HG03439 (cell line): Measurements from ENCODE around the gene CSNK1D.

Experiments
- ATAC-seq: cut with Tn5 transposase; IDR thresholded peaks from one replicate; pipeline ENCODE4 v1.9.1; 2021; ENCODE audit warnings: mild to moderate bottlenecking, moderate library complexity; ENCODE audit not compliant: unreplicated experiment

The CSNK1D gene

DNA sequence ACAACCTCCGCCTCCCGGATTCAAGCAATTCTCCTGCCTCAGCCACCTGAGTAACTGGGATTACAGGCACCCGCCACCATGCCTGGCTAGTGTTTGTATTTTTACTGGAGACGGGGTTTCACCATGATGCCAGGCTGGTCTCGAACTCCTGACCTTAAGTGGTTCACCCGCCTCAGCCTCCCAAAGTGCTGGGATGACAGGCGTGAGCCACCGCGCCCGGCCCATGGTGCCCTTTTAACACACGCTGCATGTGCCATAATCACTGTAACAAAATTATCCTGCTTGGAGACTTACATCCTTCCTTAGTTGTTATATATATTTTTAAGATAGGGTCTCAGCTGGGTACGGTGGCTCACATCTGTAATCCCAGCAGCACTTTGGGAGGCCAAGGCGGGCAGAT is 38.5 kb upstream of the CSNK1D start:
- ATAC-seq, result no peak

- ATAC-seq, result no peak
Observed at GRCh38 chr17:82310877-82311276, 37.4 kb upstream of the CSNK1D start.

DNA sequence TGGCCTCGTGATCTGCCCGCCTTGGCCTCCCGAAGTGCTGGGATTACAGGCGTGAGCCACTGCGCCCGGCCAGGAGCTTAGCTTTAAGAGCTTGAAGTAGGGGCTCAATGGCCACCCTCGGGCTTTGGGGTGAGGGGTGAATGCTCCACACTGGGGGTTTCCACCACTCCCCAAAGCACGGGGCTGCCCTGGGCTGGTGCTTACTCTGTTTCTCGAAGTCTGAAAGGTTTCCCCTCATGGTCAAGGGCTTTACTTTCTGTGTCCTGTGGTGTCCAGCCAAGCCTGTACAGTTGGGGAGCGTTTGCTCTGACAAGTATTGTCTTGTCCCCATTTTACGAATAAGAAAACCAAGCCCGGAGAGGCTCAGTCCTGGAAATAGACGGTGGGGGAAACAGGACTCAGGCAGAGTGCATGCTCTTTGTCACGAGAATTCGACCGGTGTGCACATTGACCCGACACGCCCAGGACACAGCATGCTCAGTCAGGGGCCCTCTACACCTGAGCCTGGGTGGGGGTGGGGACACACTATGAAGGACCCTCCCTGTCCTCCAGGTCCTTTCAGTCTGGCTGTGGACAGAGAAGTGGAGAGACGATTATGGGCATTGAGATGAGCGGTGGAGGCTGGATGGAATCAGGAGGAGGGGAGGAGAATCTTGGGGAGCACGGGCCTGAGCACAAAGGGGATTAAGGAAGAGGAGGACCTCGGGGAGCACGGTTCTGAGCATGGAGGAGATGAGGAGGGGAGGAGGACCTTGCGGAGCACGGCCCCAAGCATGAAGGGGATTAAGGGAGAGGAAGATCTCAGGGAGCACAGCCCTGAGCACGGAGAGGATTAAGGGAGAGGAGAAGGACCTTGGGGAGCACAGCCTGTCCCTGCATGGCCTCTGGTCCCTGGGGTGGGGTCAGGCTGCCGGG is 36.4 kb upstream of the CSNK1D start:
- ATAC-seq, result no peak

DNA sequence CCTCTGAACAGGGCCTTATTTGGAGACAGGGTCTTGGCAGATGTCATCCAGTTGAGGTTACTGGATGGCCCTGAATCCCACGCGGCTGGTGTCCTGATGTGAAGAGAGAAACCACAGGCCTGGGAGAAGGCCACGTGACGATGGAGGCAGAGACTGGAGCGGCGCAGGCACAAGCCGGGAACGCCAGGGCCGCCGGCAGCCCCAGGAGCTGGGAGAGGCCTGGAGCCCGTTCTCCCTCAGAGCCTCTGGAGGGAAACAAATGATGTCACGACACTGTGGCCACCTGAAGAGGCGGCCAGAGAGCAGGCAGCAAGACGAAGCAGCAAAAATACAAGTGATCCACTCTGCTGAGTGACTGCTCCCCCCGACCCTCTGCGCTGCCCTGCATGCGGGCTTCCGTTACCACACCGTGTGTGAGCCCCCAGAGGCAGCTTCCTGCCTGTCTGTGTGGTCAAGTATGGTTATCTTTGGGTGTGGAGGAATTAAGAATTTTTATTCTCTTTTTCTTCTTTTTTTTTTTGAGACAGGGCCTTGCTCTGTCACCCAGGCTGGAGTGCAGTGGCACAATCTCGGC is 32.3 kb upstream of the CSNK1D start:
- ATAC-seq, result no peak

- ATAC-seq, result no peak
Observed at GRCh38 chr17:82304826-82305726, 31.6 kb upstream of the CSNK1D start.

- no peak for ATAC-seq
Observed at GRCh38 chr17:82303944-82304808, 30.7 kb upstream of the CSNK1D start.

- ATAC-seq, result no peak
Observed at GRCh38 chr17:82302991-82303943, 29.8 kb upstream of the CSNK1D start.

DNA sequence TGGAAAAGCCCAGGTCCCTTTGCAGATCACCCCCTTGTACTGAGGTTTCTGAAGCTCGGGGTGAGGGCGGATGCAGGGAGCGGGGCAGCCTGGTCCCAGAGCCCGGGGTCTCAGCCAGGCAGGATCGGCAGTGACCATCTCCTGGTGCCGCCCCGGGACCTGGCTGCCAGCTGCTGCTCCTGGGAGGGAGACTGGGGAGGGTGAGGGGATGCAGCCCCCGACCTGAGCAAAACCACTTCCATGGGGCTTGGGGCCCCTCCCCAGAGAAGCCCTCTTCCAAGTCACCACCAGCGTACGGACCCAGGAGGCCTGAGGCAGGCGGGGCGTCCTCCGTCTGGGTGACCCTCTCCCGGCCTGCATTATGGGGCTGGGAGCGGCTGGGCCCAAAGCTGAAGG is 29.1 kb upstream of the CSNK1D start:
- ATAC-seq, result no peak

GRCh38 chr17:82301916-82302567 is 28.5 kb upstream of the CSNK1D start:
- no peak for ATAC-seq

GRCh38 chr17:82301300-82301915 is 27.9 kb upstream of the CSNK1D start:
- ATAC-seq, result no peak

DNA sequence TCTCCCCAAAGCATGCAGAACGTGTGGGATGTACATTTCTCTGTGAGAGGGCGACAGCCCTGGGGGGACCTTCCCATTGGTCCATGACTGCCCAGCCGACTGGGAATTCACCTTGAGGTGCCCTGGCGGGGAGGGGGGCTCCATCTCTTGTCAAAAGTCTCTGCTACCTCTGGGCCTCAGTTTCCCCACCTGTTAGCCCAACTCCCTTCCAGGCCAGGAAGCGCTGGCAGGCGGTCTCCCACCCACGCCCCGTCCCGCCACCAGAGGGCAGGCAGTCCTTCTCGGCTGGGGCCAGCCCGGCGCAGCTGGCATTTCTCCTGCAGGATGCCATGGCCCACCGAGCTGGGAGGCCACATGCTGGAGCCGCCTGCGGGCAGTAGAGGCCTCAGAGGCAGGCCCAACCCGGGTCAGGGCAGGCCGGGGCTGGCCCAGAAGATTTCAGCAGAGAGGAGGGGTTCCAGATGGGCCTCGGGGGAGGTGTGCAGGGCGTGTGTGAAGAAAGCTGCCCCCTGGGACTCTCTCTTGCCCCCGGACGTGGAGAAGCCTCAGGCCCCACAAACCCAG is 27.3 kb upstream of the CSNK1D start:
- ATAC-seq, result no peak

- no peak for ATAC-seq
Observed at GRCh38 chr17:82300228-82300627, 26.7 kb upstream of the CSNK1D start.

DNA sequence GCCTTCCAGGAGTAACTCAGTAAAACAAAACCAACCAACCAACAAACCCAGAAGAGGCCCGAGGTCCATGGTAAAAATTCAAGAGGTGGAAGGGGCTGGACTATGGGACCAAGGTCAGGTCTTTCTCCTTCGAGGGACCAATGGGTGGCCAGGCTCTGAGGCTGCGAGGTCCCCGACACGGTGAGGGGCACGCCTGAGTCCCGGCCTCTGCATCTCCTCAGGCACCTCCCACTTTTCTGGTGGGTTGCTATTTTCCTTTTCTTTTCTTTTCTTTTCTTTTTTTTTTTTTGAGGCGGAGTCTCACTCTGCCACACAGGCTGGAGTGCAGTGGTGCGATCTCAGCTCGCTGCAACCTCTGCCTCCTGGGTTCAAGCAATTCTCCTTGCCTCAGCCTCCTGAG is 26.0 kb upstream of the CSNK1D start:
- ATAC-seq, result no peak

GRCh38 chr17:82298538-82299421 is 25.3 kb upstream of the CSNK1D start:
- no peak for ATAC-seq

- ATAC-seq, result peak; percentile 45
Observed at GRCh38 chr17:82297714-82298537, 24.4 kb upstream of the CSNK1D start.

DNA sequence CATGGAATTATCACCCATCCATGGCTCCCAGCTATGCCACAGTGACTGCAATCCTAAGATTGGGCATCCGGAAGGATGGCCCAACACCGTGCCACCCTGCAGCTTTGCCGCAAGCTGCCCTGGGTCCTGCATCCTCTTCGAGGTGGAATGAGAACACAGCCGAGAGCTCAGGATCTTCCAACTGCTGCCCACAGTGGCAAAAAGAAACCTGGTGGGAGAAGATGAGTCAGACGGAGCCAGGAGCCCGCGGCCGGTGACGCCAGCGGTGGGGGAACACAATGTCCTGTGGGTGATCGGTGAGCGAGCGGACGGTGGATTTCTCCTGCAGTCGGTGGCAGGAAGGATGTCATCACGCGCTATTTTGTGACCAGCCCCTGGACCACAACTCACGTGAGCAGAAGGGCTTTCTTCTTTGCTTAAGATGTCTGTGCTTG is 23.8 kb upstream of the CSNK1D start:
- no peak for ATAC-seq
